HepG2 (cell line): ENCODE results near the gene PDIA4. TPM values are rescaled to one million over a fixed set of nuclear protein-coding genes. Genes with fewer than 3 reads are reported as not detected.

Experiments
- ATAC-seq: fragments of 200-7000 bp; cut with Tn5 transposase; 3 replicates; pipeline ENCODE4 v1.9.1; 2020; ENCODE audit warnings: mild to moderate bottlenecking, moderate library complexity
- BruUV-seq: library from RNA; stranded (reverse); fragments of 400-500 nt; replicated peaks from 2 replicates; lab custom pipeline; 2021; lab: Mats Ljungman, UMichigan
- CTCF ChIA-PET: fragments of 300-600 bp; formaldehyde crosslinking; extraction: SDS; loops from one replicate; lab custom pipeline; 2021; ENCODE audit warnings: low total read pairs, inconsistent platforms, low intra/inter-chr PET ratio; lab: Yijun Ruan, JAX
- POLR2A ChIA-PET: fragments of 350-600 bp; sonication (Branson Sonifier 250); formaldehyde crosslinking; loops from one replicate; lab custom pipeline; 2020; ENCODE audit warnings: antibody characterized with exemption, inconsistent platforms; lab: Yijun Ruan, JAX
- DNase-seq: peaks from one replicate; pipeline ENCODE4 v3.0.0-alpha.2; 2015; ENCODE audit warnings: low spot score
- FAIRE-seq: peaks from 3 replicates; lab custom pipeline; 2011; peaks lifted over from hg19 to GRCh38; lab: Jason Lieb, UNC
- H2AFZ ChIP-seq: one replicate; pipeline ENCODE4 v1.6.1; 2011; ENCODE audit warnings: low read length, inconsistent platforms
- H3K27ac ChIP-seq: fragments of 300-600 bp; 3 replicates; pipeline ENCODE4 v1.8.0; 2011; ENCODE audit warnings: mixed run types, mild to moderate bottlenecking, mixed read lengths, low read length, inconsistent platforms; ENCODE audit not compliant: insufficient read depth; ENCODE audit errors: extremely low read length
- H3K27me3 ChIP-seq, 2 experiments: fragments of 200-600 bp in 1 of 2; 2 replicates in 1 of 2; 3 replicates in 1 of 2; pipeline versions ENCODE4 v1.6.0 to v1.8.0; 2011; ENCODE audit warnings: low read length in 2 of 2, mild to moderate bottlenecking in 2 of 2, moderate library complexity in 2 of 2, inconsistent platforms in 1 of 2; ENCODE audit not compliant: insufficient read depth in 2 of 2, control insufficient read depth in 1 of 2
- H3K36me3 ChIP-seq, 2 experiments: fragments of 200-600 bp in 1 of 2; replicated peaks in 1 of 2; 2 replicates in 1 of 2; 3 replicates in 1 of 2; pipeline versions ENCODE4 v1.5.1 to v1.8.0; 2011; ENCODE audit warnings: low read length in 2 of 2, inconsistent platforms in 1 of 2; ENCODE audit not compliant: insufficient read depth in 2 of 2, control insufficient read depth in 1 of 2
- H3K4me1 ChIP-seq: 2 replicates; pipeline ENCODE4 v1.5.1; 2012; ENCODE audit warnings: low read length, inconsistent platforms; ENCODE audit not compliant: insufficient read depth
- H3K4me2 ChIP-seq: 2 replicates; pipeline ENCODE4 v1.6.0; 2011; ENCODE audit warnings: low read depth, low read length, inconsistent platforms
- H3K4me3 ChIP-seq, 3 experiments: fragments of 200-600 bp in 1 of 3; sonication (generic), shearing (Covaris generic) in 1 of 3; replicated peaks in 1 of 3; 2 replicates each; pipeline ENCODE4 v1.5.1; 2011 to 2016; ENCODE audit warnings: low read length in 3 of 3, inconsistent platforms in 2 of 3, low read depth in 2 of 3, mild to moderate bottlenecking in 2 of 3, control low read depth in 1 of 3, mixed read lengths in 1 of 3; ENCODE audit not compliant: insufficient read depth in 1 of 3
- H3K79me2 ChIP-seq: one replicate; pipeline ENCODE4 v1.6.1; 2011; ENCODE audit warnings: low read length, inconsistent platforms; ENCODE audit not compliant: insufficient read depth
- H3K9ac ChIP-seq: 2 replicates; pipeline ENCODE4 v1.6.0; 2011; ENCODE audit warnings: mild to moderate bottlenecking, low read depth, low read length, inconsistent platforms; ENCODE audit not compliant: insufficient read depth
- H3K9me3 ChIP-seq: 2 replicates; pipeline ENCODE4 v1.5.1; 2012; ENCODE audit warnings: mild to moderate bottlenecking, low read length
- H4K20me1 ChIP-seq: 2 replicates; pipeline ENCODE4 v1.6.0; 2011; ENCODE audit warnings: inconsistent platforms, mild to moderate bottlenecking, low read length, moderate library complexity; ENCODE audit not compliant: insufficient read depth
- ARID3A ChIP-seq: IDR thresholded peaks from 2 replicates; pipeline ENCODE4 v1.6.1; 2012; ENCODE audit warnings: low read depth, low read length, improper control_type of control experiment
- BORCS8-MEF2B ChIP-seq: sonication (generic); formaldehyde crosslinking; IDR thresholded peaks from 2 replicates; pipeline ENCODE4 v1.8.0; 2022; ENCODE audit warnings: mild to moderate bottlenecking, missing genetic modification reagents
- CENPBD1 ChIP-seq: sonication (generic); formaldehyde crosslinking; IDR thresholded peaks from 2 replicates; pipeline ENCODE4 v1.8.0; 2022; ENCODE audit warnings: missing genetic modification reagents, low read depth, mild to moderate bottlenecking, borderline replicate concordance
- FOXM1 ChIP-seq: sonication (generic); formaldehyde crosslinking; IDR thresholded peaks from 2 replicates; pipeline ENCODE4 v1.5.0; 2020; ENCODE audit warnings: missing genetic modification reagents
- GABPA ChIP-seq, 2 experiments: IDR thresholded peaks; 2 replicates each; pipeline ENCODE4 v1.6.1; 2011 to 2016; ENCODE audit warnings: low read depth in 2 of 2, low read length in 1 of 2, missing biosample characterization in 1 of 2, missing genetic modification characterization in 1 of 2
- STAG1 ChIP-seq: sonication (generic); formaldehyde crosslinking; IDR thresholded peaks from 2 replicates; pipeline ENCODE4 v1.4.0; 2020; ENCODE audit warnings: missing genetic modification reagents
- ZNF747 ChIP-seq: sonication (generic); formaldehyde crosslinking; IDR thresholded peaks from 2 replicates; pipeline ENCODE4 v1.8.1; 2023; ENCODE audit warnings: missing genetic modification reagents, mild to moderate bottlenecking, borderline replicate concordance
- ZNF879 ChIP-seq: sonication (generic); formaldehyde crosslinking; IDR thresholded peaks from 2 replicates; pipeline ENCODE4 v1.8.1; 2023; ENCODE audit warnings: missing genetic modification reagents
- ZSCAN31 ChIP-seq: sonication (generic); formaldehyde crosslinking; IDR thresholded peaks from 2 replicates; pipeline ENCODE4 v1.5.0; 2020; ENCODE audit warnings: low read depth, mild to moderate bottlenecking, missing genetic modification reagents
- WGBS: methylation state at CpG from one replicate; pipeline ENCODE4 v1.1.6; 2017; ENCODE audit warnings: low lambda C conversion rate; 5-methylcytosine and 5-hydroxymethylcytosine counted together
- in situ Hi-C: cut with HindIII; loops from 2 replicates; pipeline ENCODE4 v1.10.0; 2017; ENCODE audit warnings: low pct_unique_long_range_greater_than_20kb; ENCODE audit not compliant: extremely low pct_ligation_motif_present
- intact Hi-C: fragments of 100-400 bp; cut with micrococcal nuclease; formaldehyde crosslinking; loops from one replicate; pipeline ENCODE4 v1.10.0; 2022; ENCODE audit not compliant: unreplicated experiment
- polyA plus RNA-seq, 8 experiments: library from polyadenylated mRNA; depleted of rRNA in 3 of 8; stranded (reverse) in 7 of 8; unstranded in 1 of 8; fragments of >200 nt; fragmentation: Illumina TruSeq in 4 of 8; extraction: Trizol in 4 of 8; gene quantifications; 2 replicates each; pipeline versions ENCODE4 v1.2.1 to v1.2.3, GENCODE V29; 2011 to 2016; ENCODE audit warnings: low read depth in 4 of 8, missing spikeins in 1 of 8, mixed read lengths in 1 of 8; ENCODE audit not compliant: insufficient read depth in 1 of 8
- total RNA-seq, 5 experiments: library from RNA; depleted of rRNA; stranded (reverse); fragments of >200 nt; fragmentation: Illumina TruSeq; extraction: Trizol; gene quantifications; 2 replicates each; pipeline ENCODE4 v1.2.3, GENCODE V29; 2016; ENCODE audit warnings: low read depth in 1 of 5
- TF ChIP-seq, protein P1 (sequence below): sonication (generic); formaldehyde crosslinking; IDR thresholded peaks from 2 replicates; pipeline ENCODE4 v1.4.0; 2020; ENCODE audit warnings: missing genetic modification reagents

Gene PDIA4
- total and polyA plus RNA-seq, 2 of the 13 experiments (the other 11 are each of a cell fraction or from before 2014, with no cell fraction given) = 278 to 402 TPM

DNA sequence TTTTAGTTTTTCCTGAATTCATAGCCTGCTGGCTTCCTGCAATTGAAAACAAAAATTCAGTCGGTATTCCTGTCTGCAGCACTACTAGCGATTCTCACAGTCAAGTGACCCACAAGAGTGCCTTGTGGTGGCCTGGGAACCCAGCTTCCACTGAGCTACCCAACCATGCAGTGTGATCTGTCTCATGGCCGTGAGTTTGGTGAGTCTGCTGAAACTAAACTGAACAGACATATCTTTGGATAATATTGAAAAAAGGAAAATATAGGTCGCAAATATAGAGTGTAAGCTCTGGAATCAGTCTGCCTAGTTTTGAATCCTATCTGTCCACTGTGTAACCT is 44.1 kb upstream of the PDIA4 start:
- intact Hi-C loops (no loop called here), in situ Hi-C loops (no loop called here)
- no peaks in the 10 kb centered on the region for H3K79me2 ChIP-seq
- no peaks in the 10 kb centered on the region for H3K9me3 ChIP-seq
- H3K27me3 ChIP-seq = no peaks in the 10 kb centered on the region
- DNase-seq (no peak), FAIRE-seq (no peak)
- WGBS = 97% methylated on average over 4 of the region's 4 CpGs
- H3K4me2 ChIP-seq = no peak overlapping the region
- POLR2A ChIA-PET = no interaction called here
- H4K20me1 ChIP-seq = no peaks in the 10 kb centered on the region
- H2AFZ ChIP-seq = no peak overlapping the region
- TF ChIP-seq ARID3A (no peak), GABPA (IDR thresholded peaks at IDR 0.05; ENCODE audit: low read depth, low read length) (no peak), GABPA (CRISPR knock-in tag; IDR thresholded peaks at IDR 0.05; ENCODE audit: low read depth) (no peak), BORCS8-MEF2B (CRISPR knock-in tag) (no peak), ZNF879 (no peak), ZSCAN31 (no peak)
- TF ChIP-seq, all 625 proteins: peak for 0
- H3K9ac ChIP-seq = no peak overlapping the region
- CTCF ChIA-PET = interaction anchor here (0.9 to 1.7 kb wide), 2 partner anchors 18 to 425 kb away, joined by 3 to 5 read pairs; partner anchors contain the start of genes ZNF746 and ZNF786
- peaks cover 11 to 23% of the 10 kb centered on the region in 2 experiments for H3K36me3 ChIP-seq
- no TSS peak for BruUV-seq
- H3K27ac ChIP-seq = no peak overlapping the region
- no peak overlapping the region for H3K4me3 ChIP-seq
- ATAC-seq = no peak
- no peaks in the 10 kb centered on the region for H3K4me1 ChIP-seq

- DNase-seq (no peak), ATAC-seq (peak; percentile 69), FAIRE-seq (no peak)
- no peak overlapping the region for H3K4me2 ChIP-seq
- no peak overlapping the region for H3K27ac ChIP-seq
- no peak overlapping the region for H3K4me3 ChIP-seq
- no peaks in the 10 kb centered on the region for H3K27me3 ChIP-seq
- H3K79me2 ChIP-seq = no peaks in the 10 kb centered on the region
- WGBS = 92% methylated on average over 20 of the region's 46 CpGs
- BruUV-seq = no TSS peak
- in situ Hi-C loops = no loop called here
- H2AFZ ChIP-seq = no peak overlapping the region
- no peaks in the 10 kb centered on the region for H3K4me1 ChIP-seq
- ChIA-PET CTCF (interaction anchor here (0.9 to 1.7 kb wide), 2 partner anchors 19 to 426 kb away, joined by 3 to 5 read pairs; partner anchors contain the start of genes ZNF746 and ZNF786), POLR2A (no interaction called here)
- no peaks in the 10 kb centered on the region for H3K9me3 ChIP-seq
- H4K20me1 ChIP-seq = no peaks in the 10 kb centered on the region
- intact Hi-C loops = no loop called here
- H3K36me3 ChIP-seq = peaks cover 11 to 23% of the 10 kb centered on the region in 2 experiments
- H3K9ac ChIP-seq = no peak overlapping the region
- peak; percentile 42 for TF ChIP-seq STAG1 (CRISPR knock-in tag)
- no peak for TF ChIP-seq FOXM1 (CRISPR knock-in tag)
- TF ChIP-seq, protein P1, sequence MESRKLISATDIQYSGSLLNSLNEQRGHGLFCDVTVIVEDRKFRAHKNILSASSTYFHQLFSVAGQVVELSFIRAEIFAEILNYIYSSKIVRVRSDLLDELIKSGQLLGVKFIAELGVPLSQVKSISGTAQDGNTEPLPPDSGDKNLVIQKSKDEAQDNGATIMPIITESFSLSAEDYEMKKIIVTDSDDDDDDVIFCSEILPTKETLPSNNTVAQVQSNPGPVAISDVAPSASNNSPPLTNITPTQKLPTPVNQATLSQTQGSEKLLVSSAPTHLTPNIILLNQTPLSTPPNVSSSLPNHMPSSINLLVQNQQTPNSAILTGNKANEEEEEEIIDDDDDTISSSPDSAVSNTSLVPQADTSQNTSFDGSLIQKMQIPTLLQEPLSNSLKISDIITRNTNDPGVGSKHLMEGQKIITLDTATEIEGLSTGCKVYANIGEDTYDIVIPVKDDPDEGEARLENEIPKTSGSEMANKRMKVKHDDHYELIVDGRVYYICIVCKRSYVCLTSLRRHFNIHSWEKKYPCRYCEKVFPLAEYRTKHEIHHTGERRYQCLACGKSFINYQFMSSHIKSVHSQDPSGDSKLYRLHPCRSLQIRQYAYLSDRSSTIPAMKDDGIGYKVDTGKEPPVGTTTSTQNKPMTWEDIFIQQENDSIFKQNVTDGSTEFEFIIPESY (CRISPR knock-in tag) = peak; percentile 99
- no peak for TF ChIP-seq CENPBD1 (CRISPR knock-in tag)
- TF ChIP-seq ZNF747 (CRISPR knock-in tag) = no peak
Measured at GRCh38 chr7:149071641-149072437, 43.5 kb upstream of the PDIA4 start.
